ENCODE data around the gene B4GALT6.

The B4GALT6 gene

DNA sequence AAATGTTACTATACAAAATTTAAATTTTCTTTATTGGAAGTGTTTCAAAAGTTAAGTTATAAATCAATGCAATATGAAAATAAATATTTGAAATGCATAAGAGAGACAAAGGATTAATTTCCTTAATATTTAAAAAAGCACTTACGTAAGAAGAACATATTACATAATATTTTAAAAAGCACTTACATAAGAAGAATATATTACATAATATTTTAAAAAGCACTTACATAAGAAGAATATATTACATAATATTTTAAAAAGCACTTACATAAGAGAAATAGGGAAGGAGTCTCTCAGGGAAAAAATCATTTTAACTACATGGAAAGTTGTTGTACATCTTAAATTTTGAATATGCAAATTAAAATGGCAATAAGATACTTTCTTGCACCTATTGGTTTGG, 17.4 kb upstream of the B4GALT6 start:
- Histone ChIP-seq H3K36me3 (no peaks in the 10 kb centered on the region), H3K27ac (peak overlapping the region; percentile 44), H3K4me3 (ENCODE audit: low read depth in 1 of 2, low read length in 1 of 2) (no peak overlapping the region), H3K4me1 (ENCODE audit: control insufficient read depth in 1 of 2, insufficient read depth in 1 of 2, low read depth in 1 of 2, low read length in 1 of 2) (peaks cover 19 to 22% of the 10 kb centered on the region in 2 experiments), H3K27me3 (no peaks in the 10 kb centered on the region), H3K9me3 (no peaks in the 10 kb centered on the region)
- TF ChIP-seq, protein P1, sequence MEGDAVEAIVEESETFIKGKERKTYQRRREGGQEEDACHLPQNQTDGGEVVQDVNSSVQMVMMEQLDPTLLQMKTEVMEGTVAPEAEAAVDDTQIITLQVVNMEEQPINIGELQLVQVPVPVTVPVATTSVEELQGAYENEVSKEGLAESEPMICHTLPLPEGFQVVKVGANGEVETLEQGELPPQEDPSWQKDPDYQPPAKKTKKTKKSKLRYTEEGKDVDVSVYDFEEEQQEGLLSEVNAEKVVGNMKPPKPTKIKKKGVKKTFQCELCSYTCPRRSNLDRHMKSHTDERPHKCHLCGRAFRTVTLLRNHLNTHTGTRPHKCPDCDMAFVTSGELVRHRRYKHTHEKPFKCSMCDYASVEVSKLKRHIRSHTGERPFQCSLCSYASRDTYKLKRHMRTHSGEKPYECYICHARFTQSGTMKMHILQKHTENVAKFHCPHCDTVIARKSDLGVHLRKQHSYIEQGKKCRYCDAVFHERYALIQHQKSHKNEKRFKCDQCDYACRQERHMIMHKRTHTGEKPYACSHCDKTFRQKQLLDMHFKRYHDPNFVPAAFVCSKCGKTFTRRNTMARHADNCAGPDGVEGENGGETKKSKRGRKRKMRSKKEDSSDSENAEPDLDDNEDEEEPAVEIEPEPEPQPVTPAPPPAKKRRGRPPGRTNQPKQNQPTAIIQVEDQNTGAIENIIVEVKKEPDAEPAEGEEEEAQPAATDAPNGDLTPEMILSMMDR (IDR thresholded peaks at IDR 0.05): no peak

DNA sequence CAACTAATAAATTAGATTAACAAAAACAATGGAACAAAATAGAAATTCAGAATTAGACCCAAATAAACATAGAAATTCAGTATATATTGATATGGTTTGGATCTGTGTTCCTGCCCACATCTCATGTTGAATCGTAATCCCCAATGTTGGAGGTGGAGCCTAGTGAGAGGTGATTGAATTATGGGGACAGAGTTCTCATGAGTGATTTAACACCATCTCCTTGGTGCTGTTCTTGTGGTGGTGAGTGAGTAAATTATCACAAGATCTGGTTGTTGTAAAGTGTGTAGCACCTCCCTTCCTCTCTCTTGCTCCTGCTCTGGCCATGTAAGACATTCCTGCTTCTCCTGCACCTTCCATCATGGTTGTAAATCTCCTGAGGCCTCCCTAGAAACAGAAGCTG, 16.6 kb upstream of the B4GALT6 start:
- TF ChIP-seq, protein P1 (IDR thresholded peaks at IDR 0.05): no peak
- Histone ChIP-seq H3K4me3 (ENCODE audit: low read depth in 1 of 2, low read length in 1 of 2) (no peak overlapping the region), H3K36me3 (no peaks in the 10 kb centered on the region), H3K9me3 (no peaks in the 10 kb centered on the region), H3K27ac (no peak overlapping the region), H3K4me1 (ENCODE audit: control insufficient read depth in 1 of 2, insufficient read depth in 1 of 2, low read depth in 1 of 2, low read length in 1 of 2) (peaks cover 19 to 22% of the 10 kb centered on the region in 2 experiments), H3K27me3 (no peaks in the 10 kb centered on the region)

DNA sequence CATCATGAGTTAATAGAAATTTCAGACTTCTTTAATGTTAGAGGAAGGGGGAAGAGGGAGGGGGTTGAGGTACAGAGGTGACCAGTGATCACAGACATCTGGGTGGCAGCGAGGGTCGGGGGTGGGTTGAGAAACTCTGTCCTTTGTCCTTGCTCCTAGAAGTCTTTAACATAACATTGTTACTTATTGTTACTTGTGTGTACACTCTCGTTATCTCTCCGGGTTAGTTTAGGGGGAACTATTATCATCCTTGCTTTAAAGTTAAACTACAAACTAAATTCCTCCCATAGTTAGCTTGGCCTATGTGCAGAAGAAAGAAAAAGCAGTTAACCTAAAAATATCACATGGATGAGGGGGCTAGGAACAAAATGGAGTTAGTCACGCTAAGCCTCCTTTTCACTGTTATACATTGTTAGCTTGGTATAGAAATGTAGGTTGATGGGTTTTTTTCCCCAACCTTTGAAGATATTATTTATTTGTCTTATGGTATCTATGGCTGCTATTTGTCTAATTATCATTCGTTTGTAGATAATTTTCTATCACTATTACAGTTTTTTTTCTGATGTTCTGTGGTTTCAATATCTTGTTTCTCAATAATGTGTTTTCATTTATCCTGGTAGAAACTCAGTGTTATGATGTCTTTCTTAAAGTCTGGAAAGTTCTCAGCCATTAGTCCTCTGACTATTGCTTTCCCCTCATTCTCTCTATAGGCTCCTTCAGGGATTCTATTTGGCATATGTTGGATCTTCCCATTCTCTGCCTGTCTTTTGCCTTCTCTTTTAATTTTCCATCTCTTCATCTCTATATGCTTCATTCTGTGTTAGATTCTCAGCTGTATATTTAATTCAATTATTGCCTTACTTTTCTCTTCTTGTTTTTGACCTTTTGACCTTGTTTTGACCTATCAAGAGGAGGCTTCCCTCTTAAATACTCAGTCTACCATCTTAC, 13.2 kb upstream of the B4GALT6 start:
- Histone ChIP-seq H3K27me3 (no peaks in the 10 kb centered on the region), H3K27ac (no peak overlapping the region), H3K4me1 (ENCODE audit: control insufficient read depth in 1 of 2, insufficient read depth in 1 of 2, low read depth in 1 of 2, low read length in 1 of 2) (peaks cover 17 to 20% of the 10 kb centered on the region in 2 experiments), H3K4me3 (ENCODE audit: low read depth in 1 of 2, low read length in 1 of 2) (no peak overlapping the region), H3K9me3 (no peaks in the 10 kb centered on the region), H3K36me3 (no peaks in the 10 kb centered on the region)
- TF ChIP-seq, protein P1 (IDR thresholded peaks at IDR 0.05): no peak

DNA sequence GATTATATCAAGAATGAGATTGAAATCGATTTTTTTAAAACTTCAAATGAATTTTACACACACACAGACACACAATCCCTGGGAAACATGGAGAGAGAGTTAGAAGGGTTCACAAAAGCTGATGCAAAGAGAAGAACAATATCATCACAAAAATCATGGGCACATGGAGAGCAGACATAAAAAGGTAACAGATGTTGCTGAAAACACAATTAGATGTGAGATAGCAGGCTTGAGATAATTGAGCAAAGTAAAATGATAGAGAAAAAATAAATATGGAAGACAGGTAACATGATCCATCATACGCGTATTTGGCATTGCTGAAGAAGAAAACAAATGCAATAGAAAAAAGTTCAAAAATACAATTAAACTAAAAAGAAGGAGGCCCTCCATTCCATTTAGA, 11.6 kb upstream of the B4GALT6 start:
- Histone ChIP-seq H3K9me3 (no peaks in the 10 kb centered on the region), H3K36me3 (no peaks in the 10 kb centered on the region), H3K27me3 (no peaks in the 10 kb centered on the region), H3K4me3 (ENCODE audit: low read depth in 1 of 2, low read length in 1 of 2) (no peak overlapping the region), H3K27ac (no peak overlapping the region), H3K4me1 (ENCODE audit: control insufficient read depth in 1 of 2, insufficient read depth in 1 of 2, low read depth in 1 of 2, low read length in 1 of 2) (peaks cover 2 to 4% of the 10 kb centered on the region in 2 experiments)
- TF ChIP-seq, protein P1 (IDR thresholded peaks at IDR 0.05): no peak

DNA sequence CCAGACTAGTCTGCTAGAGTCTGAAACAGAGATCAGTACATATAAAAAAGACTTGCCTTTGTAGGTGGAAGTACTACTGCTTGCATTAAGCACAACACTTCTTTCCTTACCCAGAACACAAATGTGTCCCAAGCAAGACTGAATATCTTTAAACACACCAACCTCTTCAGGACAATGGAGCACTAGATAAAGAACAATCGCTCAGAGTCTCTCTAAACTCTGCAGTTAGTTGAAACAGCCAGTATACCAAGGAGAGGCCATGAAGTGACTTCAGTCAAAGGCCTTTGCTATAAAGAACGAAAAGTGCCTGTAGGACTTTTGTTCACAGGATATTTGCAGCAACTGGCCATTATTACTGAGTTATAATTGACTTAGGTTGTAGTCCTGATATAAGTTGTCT, 9.9 kb upstream of the B4GALT6 start:
- Histone ChIP-seq H3K27ac (no peak overlapping the region), H3K27me3 (no peaks in the 10 kb centered on the region), H3K9me3 (no peaks in the 10 kb centered on the region), H3K4me3 (ENCODE audit: low read depth in 1 of 2, low read length in 1 of 2) (no peak overlapping the region), H3K4me1 (ENCODE audit: control insufficient read depth in 1 of 2, insufficient read depth in 1 of 2, low read depth in 1 of 2, low read length in 1 of 2) (no peaks in the 10 kb centered on the region), H3K36me3 (no peaks in the 10 kb centered on the region)
- TF ChIP-seq, protein P1 (IDR thresholded peaks at IDR 0.05): no peak

Measured in neutrophil (primary cell).